Astrocyte of the cerebellum (primary cell): Measurements from ENCODE around the gene GALNT10.
A peak's percentile ranks its signal among the peaks of the same experiment; 100 is the strongest.

ENCODE experiments used
- DNase-seq: peaks from one replicate; pipeline ENCODE4 v3.0.0-alpha.2; 2011; ENCODE audit warnings: low read depth
- H3K4me3 ChIP-seq: 2 replicates; pipeline ENCODE4 v1.5.1; 2011; ENCODE audit warnings: mild to moderate bottlenecking, low read depth, low read length, moderate library complexity
- CTCF ChIP-seq: IDR thresholded peaks from 2 replicates; pipeline ENCODE4 v1.5.1; 2012; ENCODE audit warnings: low read length, low read depth, moderate library complexity, mild to moderate bottlenecking; ENCODE audit errors: missing control alignments
- in situ Hi-C: cut with HindIII; loops from 2 replicates; pipeline ENCODE4 v1.10.0; 2017; ENCODE audit warnings: low sequenced_read_pairs

Gene GALNT10

GRCh38 chr5:154278908-154279307, 88.4 kb downstream of the GALNT10 start:
- no peak for DNase-seq
- in situ Hi-C loops = no loop called here
- no peak for TF ChIP-seq CTCF
- H3K4me3 ChIP-seq = no peak overlapping the region

GRCh38 chr5:154284433-154284832, 93.9 kb downstream of the GALNT10 start:
- TF ChIP-seq CTCF = no peak
- no peak for DNase-seq

DNA sequence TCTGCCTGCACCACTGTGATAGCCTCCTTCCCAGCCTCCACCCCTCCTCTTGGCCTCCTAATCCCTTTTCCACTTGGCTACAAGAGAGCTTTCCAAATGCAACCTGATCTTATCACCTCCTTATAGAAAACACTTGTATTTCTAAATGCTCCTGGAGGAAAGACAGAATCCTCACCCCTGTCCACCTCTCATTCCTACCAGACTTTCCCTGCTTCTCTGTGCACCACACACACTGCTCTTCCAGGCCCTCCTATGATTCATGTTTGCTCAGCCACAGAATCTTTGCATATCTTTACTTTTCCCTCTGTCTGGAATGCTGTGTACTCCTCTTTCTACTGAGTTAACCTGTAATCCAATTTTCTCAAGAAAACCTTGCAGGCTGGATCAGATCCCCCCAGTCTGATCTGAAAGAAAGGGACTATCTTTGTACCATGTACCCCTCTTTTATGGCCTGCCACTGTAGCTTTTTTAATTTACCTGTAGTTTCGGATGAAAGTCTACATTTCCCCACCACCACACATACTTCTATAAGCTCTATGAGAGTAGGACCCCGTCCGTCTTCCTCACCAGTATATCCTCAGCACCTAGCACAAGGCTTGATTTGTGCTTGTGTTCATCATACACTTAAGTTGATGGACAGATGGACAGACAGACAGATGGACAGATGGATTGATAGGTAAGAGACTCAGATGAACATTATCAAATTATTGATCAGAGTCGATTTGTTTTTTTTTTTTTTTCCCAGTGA, 95.3 kb downstream of the GALNT10 start:
- no peak overlapping the region for H3K4me3 ChIP-seq
- no peak for TF ChIP-seq CTCF
- in situ Hi-C loops = no loop called here
- DNase-seq = peak; percentile 34

More at GRCh38 chr5:154284433-154284832, 93.9 kb downstream of the GALNT10 start:
- in situ Hi-C loops = no loop called here
- no peak overlapping the region for H3K4me3 ChIP-seq

GRCh38 chr5:154286557-154286956, 96.0 kb downstream of the GALNT10 start:
- in situ Hi-C loops = no loop called here
- TF ChIP-seq CTCF = no peak
- H3K4me3 ChIP-seq = no peak overlapping the region
- no peak for DNase-seq

- TF ChIP-seq CTCF = no peak
- H3K4me3 ChIP-seq = no peak overlapping the region
- DNase-seq = peak; percentile 66
- in situ Hi-C loops = no loop called here
These were observed 96.6 kb downstream of the GALNT10 start for GRCh38 chr5:154287136-154287535.

DNA sequence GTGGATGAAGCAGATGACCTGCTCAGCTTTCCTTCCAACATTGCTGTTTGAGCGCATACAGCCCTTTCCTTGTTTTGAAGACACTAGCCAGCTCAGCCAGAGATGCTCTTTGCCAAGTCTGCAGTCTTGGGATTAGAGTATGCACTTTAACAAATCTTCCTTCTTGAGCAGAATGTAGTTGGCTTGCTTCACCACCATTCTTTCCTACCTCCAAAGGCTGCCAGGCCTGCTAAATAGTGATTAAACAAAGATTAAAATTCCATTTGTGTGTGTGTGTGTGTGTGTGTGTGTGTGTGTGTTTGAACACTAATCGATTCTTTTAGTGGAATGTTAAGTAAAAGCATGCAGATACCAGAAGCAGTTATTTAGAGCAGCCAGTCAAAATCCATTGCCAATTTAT, 97.6 kb downstream of the GALNT10 start:
- no peak for TF ChIP-seq CTCF
- in situ Hi-C loops = no loop called here
- no peak overlapping the region for H3K4me3 ChIP-seq
- DNase-seq = peak; percentile 39

DNA sequence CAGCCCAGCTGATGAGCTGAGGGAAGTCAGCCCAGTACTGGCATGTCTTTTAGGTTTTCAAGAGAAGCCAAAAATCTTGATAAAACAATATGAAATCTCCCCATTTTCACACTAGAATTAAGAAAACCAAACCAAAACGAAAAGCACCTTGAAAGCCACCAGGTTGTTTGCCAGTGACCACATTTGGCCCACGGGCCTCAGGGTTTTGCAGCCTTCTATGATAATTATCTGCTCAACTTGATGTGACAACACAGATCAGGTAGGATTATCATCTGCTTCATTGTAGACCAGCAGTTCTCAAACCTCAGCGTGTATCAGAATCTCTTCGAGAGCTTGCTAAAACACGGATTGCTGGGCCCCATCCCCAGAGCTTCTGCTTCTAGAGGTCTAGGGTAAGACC, 101.4 kb downstream of the GALNT10 start:
- TF ChIP-seq CTCF = no peak
- no peak for DNase-seq
- no peak overlapping the region for H3K4me3 ChIP-seq
- in situ Hi-C loops = no loop called here
